Activated naive CD4-positive, alpha-beta T cell treated with anti-CD3 and anti-CD28 coated beads, Interleukin-2, amount 50 U/mL, for 24 hours (primary cell): ENCODE measurements around the gene PLSCR2.
"Not testable (repeated sequence)": the region's sequence is repeated elsewhere in the genome, so short reads cannot be mapped to it uniquely, and the experiment has no call there.

Experiments
- H3K27ac Mint-ChIP-seq: one replicate; pipeline ENCODE4 v1.8.0; 2021; ENCODE audit warnings: mild to moderate bottlenecking, mixed read lengths
- H3K27me3 Mint-ChIP-seq: one replicate; pipeline ENCODE4 v1.8.0; 2021; ENCODE audit warnings: mixed read lengths
- H3K36me3 Mint-ChIP-seq: one replicate; pipeline ENCODE4 v1.8.0; 2021; ENCODE audit warnings: mixed read lengths
- H3K4me1 Mint-ChIP-seq: one replicate; pipeline ENCODE4 v1.8.0; 2021; ENCODE audit warnings: mixed read lengths
- H3K4me3 Mint-ChIP-seq: one replicate; pipeline ENCODE4 v1.8.0; 2021; ENCODE audit warnings: mild to moderate bottlenecking, mixed read lengths
- H3K9me3 Mint-ChIP-seq: one replicate; pipeline ENCODE4 v1.8.0; 2021; ENCODE audit warnings: mixed read lengths

Gene PLSCR2

GRCh38 chr3:146497145-146497843 is 27.9 kb upstream of the PLSCR2 start:
- H3K27me3 Mint-ChIP-seq, H3K27ac Mint-ChIP-seq, H3K4me3 Mint-ChIP-seq, H3K36me3 Mint-ChIP-seq: not testable (repeated sequence)
- peaks cover 10% of the 10 kb centered on the region for H3K4me1 Mint-ChIP-seq
- H3K9me3 Mint-ChIP-seq = peaks cover 11% of the 10 kb centered on the region

DNA sequence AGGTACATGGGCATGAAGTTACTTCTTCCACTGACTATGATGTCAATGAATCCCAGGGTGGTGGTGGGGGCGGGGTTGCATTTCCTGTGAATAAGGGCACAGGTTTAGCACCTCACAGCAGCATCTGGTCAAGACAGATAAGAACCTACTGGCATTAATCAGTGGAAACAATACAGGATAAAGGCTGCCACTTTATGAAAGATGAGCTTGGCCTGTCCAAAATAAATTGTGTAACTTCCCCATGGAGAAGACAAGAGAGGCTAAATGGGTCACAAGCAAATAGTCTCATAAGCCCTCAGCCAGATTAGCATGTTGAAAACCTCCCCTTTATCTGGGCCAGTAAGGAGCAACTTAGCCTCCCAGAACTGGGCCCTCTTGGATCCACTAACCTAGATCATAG is 27.4 kb upstream of the PLSCR2 start:
- Mint-ChIP-seq H3K36me3 (peaks cover 8% of the 10 kb centered on the region), H3K9me3 (peaks cover 16% of the 10 kb centered on the region), H3K4me1 (peaks cover 10% of the 10 kb centered on the region), H3K27me3 (peaks cover 7% of the 10 kb centered on the region), H3K4me3 (no peak overlapping the region), H3K27ac (no peak overlapping the region)

GRCh38 chr3:146496251-146496650 is 26.9 kb upstream of the PLSCR2 start:
- Mint-ChIP-seq H3K27ac (no peak overlapping the region), H3K4me1 (peaks cover 10% of the 10 kb centered on the region), H3K27me3 (peaks cover 7% of the 10 kb centered on the region), H3K9me3 (peaks cover 17% of the 10 kb centered on the region), H3K36me3 (peaks cover 8% of the 10 kb centered on the region), H3K4me3 (no peak overlapping the region)

DNA sequence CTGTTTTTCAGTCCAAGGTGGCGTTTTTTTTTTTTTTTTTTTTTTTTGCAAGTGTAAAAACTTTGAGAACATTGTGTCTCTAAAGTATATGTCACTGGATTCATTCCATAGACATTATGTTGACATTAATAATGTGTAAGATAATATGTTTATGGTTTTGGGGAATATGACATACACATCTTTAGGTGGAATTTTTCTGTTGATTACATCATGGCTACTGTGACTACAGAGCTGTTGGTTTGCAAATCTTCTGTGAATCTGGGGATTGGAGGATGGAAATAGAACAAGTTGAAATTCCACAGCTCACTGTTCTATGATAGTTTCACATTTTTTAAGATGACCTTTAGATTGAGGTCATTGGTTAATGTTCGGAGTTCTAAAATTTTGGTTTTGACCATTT is 24.4 kb upstream of the PLSCR2 start:
- H3K36me3 Mint-ChIP-seq = peaks cover 11% of the 10 kb centered on the region
- no peak overlapping the region for H3K27ac Mint-ChIP-seq
- peaks cover 28% of the 10 kb centered on the region for H3K9me3 Mint-ChIP-seq

GRCh38 chr3:146493221-146493620 is 23.9 kb upstream of the PLSCR2 start:
- Mint-ChIP-seq H3K9me3 (peaks cover 28% of the 10 kb centered on the region), H3K4me1 (peaks cover 4% of the 10 kb centered on the region), H3K4me3 (no peak overlapping the region), H3K27ac (no peak overlapping the region), H3K36me3 (peaks cover 11% of the 10 kb centered on the region), H3K27me3 (peaks cover 7% of the 10 kb centered on the region)

More for the DNA sequence above, 24.4 kb upstream of the PLSCR2 start:
- Mint-ChIP-seq H3K27me3 (peaks cover 7% of the 10 kb centered on the region), H3K4me3 (no peak overlapping the region), H3K4me1 (peaks cover 9% of the 10 kb centered on the region)

GRCh38 chr3:146491303-146491702 is 21.9 kb upstream of the PLSCR2 start:
- no peak overlapping the region for H3K4me3 Mint-ChIP-seq
- peaks cover 39% of the 10 kb centered on the region for H3K9me3 Mint-ChIP-seq
- peaks cover 11% of the 10 kb centered on the region for H3K36me3 Mint-ChIP-seq
- H3K27me3 Mint-ChIP-seq = peaks cover 9% of the 10 kb centered on the region
- H3K27ac Mint-ChIP-seq = no peak overlapping the region
- no peaks in the 10 kb centered on the region for H3K4me1 Mint-ChIP-seq

- H3K27me3 Mint-ChIP-seq = peaks cover 17% of the 10 kb centered on the region
- peaks cover 4% of the 10 kb centered on the region for H3K36me3 Mint-ChIP-seq
- H3K27ac Mint-ChIP-seq = no peak overlapping the region
- no peak overlapping the region for H3K4me3 Mint-ChIP-seq
- no peaks in the 10 kb centered on the region for H3K4me1 Mint-ChIP-seq
- H3K9me3 Mint-ChIP-seq = peaks cover 23% of the 10 kb centered on the region
Observed at GRCh38 chr3:146485297-146485696, 15.9 kb upstream of the PLSCR2 start.

GRCh38 chr3:146476094-146476740 is 6.9 kb upstream of the PLSCR2 start:
- Mint-ChIP-seq H3K27ac (no peak overlapping the region), H3K4me3 (no peak overlapping the region), H3K4me1 (no peaks in the 10 kb centered on the region), H3K27me3 (peaks cover 4% of the 10 kb centered on the region), H3K36me3 (no peaks in the 10 kb centered on the region), H3K9me3 (peaks cover 4% of the 10 kb centered on the region)

GRCh38 chr3:146474976-146475375 is 5.6 kb upstream of the PLSCR2 start:
- not testable (repeated sequence) for H3K27me3 Mint-ChIP-seq, H3K36me3 Mint-ChIP-seq, H3K27ac Mint-ChIP-seq, H3K4me1 Mint-ChIP-seq, H3K9me3 Mint-ChIP-seq, H3K4me3 Mint-ChIP-seq

GRCh38 chr3:146473726-146474125 is 4.4 kb upstream of the PLSCR2 start:
- Mint-ChIP-seq H3K9me3 (no peaks in the 10 kb centered on the region), H3K4me3 (no peak overlapping the region), H3K27me3 (peaks cover 2% of the 10 kb centered on the region), H3K27ac (no peak overlapping the region), H3K36me3 (no peaks in the 10 kb centered on the region), H3K4me1 (peaks cover 4% of the 10 kb centered on the region)

DNA sequence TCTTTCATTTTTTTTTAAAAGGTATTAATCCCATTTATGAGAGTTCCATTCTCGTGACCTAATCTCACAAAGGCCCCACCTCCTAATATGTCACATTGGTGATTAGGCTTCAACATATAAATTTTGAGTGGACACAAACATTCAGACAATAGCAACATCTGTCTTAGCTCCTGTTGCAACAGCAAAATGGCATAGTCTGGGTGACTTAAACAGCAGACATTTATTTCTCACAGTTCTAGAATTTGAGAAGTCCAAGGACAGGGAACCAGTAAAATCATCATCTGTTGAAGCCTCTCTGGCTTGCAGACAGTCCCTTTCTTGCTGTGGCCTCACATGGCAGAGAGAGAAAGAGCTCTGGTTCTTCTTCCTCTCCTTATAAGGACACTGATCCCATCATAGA is 3.2 kb upstream of the PLSCR2 start:
- Mint-ChIP-seq H3K27me3 (peaks cover 2% of the 10 kb centered on the region), H3K36me3 (no peaks in the 10 kb centered on the region), H3K4me3 (no peak overlapping the region), H3K9me3 (no peaks in the 10 kb centered on the region), H3K27ac (no peak overlapping the region), H3K4me1 (peaks cover 7% of the 10 kb centered on the region)

GRCh38 chr3:146471012-146471411 is 1.7 kb upstream of the PLSCR2 start:
- Mint-ChIP-seq H3K9me3 (no peaks in the 10 kb centered on the region), H3K27ac (no peak overlapping the region), H3K36me3 (no peaks in the 10 kb centered on the region), H3K4me3 (no peak overlapping the region), H3K27me3 (peaks cover 2% of the 10 kb centered on the region), H3K4me1 (peaks cover 7% of the 10 kb centered on the region)

- no peaks in the 10 kb centered on the region for H3K36me3 Mint-ChIP-seq
- peaks cover 2% of the 10 kb centered on the region for H3K27me3 Mint-ChIP-seq
- H3K4me3 Mint-ChIP-seq = peak overlapping the region; percentile 81
- no peaks in the 10 kb centered on the region for H3K9me3 Mint-ChIP-seq
- peaks cover 7% of the 10 kb centered on the region for H3K4me1 Mint-ChIP-seq
- no peak overlapping the region for H3K27ac Mint-ChIP-seq
Observed at GRCh38 chr3:146470425-146470990, 1.1 kb upstream of the PLSCR2 start.

DNA sequence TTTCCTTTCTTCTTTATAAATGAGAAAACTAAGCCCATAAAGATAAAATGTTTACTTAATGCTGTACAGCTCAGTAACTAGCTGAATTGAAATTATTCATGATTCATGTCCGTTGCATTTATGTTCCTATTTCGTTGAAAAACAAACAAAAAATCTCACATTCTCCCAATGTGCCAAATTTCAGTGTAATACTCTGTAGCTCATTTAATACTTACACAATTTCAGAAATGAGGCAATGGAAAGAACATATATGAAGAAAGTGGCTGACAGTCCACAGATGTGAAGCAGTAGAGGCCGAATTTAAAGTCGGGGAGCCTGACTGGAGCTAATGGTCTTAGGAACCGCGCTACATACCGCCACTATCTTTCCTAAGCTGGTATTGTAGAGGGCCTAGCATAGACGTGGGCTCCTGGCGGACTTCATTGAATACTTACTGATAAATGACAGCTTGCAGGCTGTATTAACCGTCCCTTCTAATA is 651 bp downstream of the PLSCR2 start:
- H3K36me3 Mint-ChIP-seq = no peaks in the 10 kb centered on the region
- no peaks in the 10 kb centered on the region for H3K9me3 Mint-ChIP-seq
- peak overlapping the region; percentile 81 for H3K4me3 Mint-ChIP-seq
- no peaks in the 10 kb centered on the region for H3K27me3 Mint-ChIP-seq
- peaks cover 7% of the 10 kb centered on the region for H3K4me1 Mint-ChIP-seq
- peak overlapping the region; percentile 55 for H3K27ac Mint-ChIP-seq

DNA sequence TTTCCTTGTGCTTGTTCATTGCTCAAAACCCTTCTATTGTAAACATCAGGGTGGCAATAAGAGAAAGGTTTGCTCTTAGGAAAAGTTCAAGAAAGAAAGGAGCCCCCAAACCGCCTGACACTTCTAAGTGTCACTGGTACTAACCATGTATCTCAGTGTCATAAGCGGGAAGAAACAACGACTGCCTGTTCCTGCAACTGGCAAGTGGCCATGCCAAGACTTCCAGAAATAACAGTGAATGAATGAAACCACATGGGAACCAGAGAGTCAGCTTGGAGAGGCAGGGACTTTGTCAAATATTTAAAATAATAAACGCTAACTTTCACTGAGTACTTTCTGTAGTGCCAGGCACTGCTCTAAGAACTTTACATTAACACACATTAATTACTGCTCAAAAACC is 1.1 kb downstream of the PLSCR2 start:
- Mint-ChIP-seq H3K9me3 (no peaks in the 10 kb centered on the region), H3K36me3 (no peaks in the 10 kb centered on the region), H3K4me1 (peaks cover 7% of the 10 kb centered on the region), H3K27ac (peak overlapping the region; percentile 55), H3K4me3 (no peak overlapping the region), H3K27me3 (no peaks in the 10 kb centered on the region)

- Mint-ChIP-seq H3K4me1 (peaks cover 7% of the 10 kb centered on the region), H3K36me3 (no peaks in the 10 kb centered on the region), H3K4me3 (no peak overlapping the region), H3K9me3 (no peaks in the 10 kb centered on the region), H3K27ac (no peak overlapping the region), H3K27me3 (no peaks in the 10 kb centered on the region)
Observed at GRCh38 chr3:146466604-146467003, 2.8 kb downstream of the PLSCR2 start.
